Tibial nerve (tissue), 4 donors: ENCODE data around the gene DHX40. TPM values are rescaled to one million over a fixed set of nuclear protein-coding genes. Genes with fewer than 3 reads are reported as not detected.
"Not testable (repeated sequence)": the region's sequence is repeated elsewhere in the genome, so short reads cannot be mapped to it uniquely, and the experiment has no call there.

Experiments
- DNase-seq, 2 donors: peaks; one replicate each; pipeline ENCODE4 v3.0.0-alpha.2; 2019; ENCODE audit warnings: low spot score in 2 of 2
- H3K27ac ChIP-seq, 4 donors: fragments of 200-600 bp; sonication (generic) in 3 of 4; one replicate each; pipeline ENCODE4 v1.5.1; 2017 to 2019; ENCODE audit warnings: mild to moderate bottlenecking in 1 of 4
- H3K27me3 ChIP-seq, 2 donors: fragments of 200-600 bp; sonication (generic) in 1 of 2; one replicate each; pipeline versions ENCODE4 v1.5.1 to v1.6.0; 2017 to 2019
- H3K36me3 ChIP-seq, 3 donors: fragments of 200-600 bp; sonication (generic); one replicate each; pipeline ENCODE4 v1.5.1; 2018 to 2019
- H3K4me1 ChIP-seq, 4 donors: fragments of 200-600 bp; sonication (generic) in 3 of 4; one replicate each; pipeline ENCODE4 v1.5.1; 2017 to 2019
- H3K4me3 ChIP-seq, 4 donors: fragments of 200-600 bp; sonication (generic) in 3 of 4; one replicate each; pipeline ENCODE4 v1.5.1; 2017 to 2019; ENCODE audit warnings: mild to moderate bottlenecking in 1 of 4, moderate library complexity in 1 of 4
- H3K9me3 ChIP-seq, 4 donors: fragments of 200-600 bp; sonication (generic) in 3 of 4; one replicate each; pipeline ENCODE4 v1.5.1; 2017 to 2019
- CTCF ChIP-seq, 5 experiments: fragments of 200-600 bp in 3 of 5; fragments of 450-650 bp in 2 of 5; sonication (generic) in 3 of 5; IDR thresholded peaks; one replicate each; pipeline ENCODE4 v1.5.1; 2016 to 2019; ENCODE audit warnings: antibody characterized with exemption in 5 of 5, mild to moderate bottlenecking in 3 of 5, moderate library complexity in 2 of 5
- EP300 ChIP-seq, 2 donors: sonication (generic); formaldehyde crosslinking; IDR thresholded peaks; one replicate each; pipeline ENCODE4 v1.6.1; 2017; ENCODE audit warnings: antibody characterized with exemption in 2 of 2, mild to moderate bottlenecking in 1 of 2
- POLR2A ChIP-seq, 2 donors: fragments of 450-650 bp; IDR thresholded peaks; one replicate each; pipeline ENCODE4 v1.6.1; 2017; ENCODE audit warnings: antibody characterized with exemption in 2 of 2, mild to moderate bottlenecking in 2 of 2, moderate library complexity in 2 of 2
- WGBS, 2 donors: methylation state at CpG; one replicate each; pipeline ENCODE4 v1.1.5; 2018; 5-methylcytosine and 5-hydroxymethylcytosine counted together
- small RNA-seq: library from RNA; depleted of rRNA; stranded (forward); fragments of <200 nt; gene quantifications from one replicate; pipeline ENCODE3, GENCODE V24; 2016
- total RNA-seq, 4 donors: library from RNA; depleted of rRNA; stranded (reverse); fragments of >200 nt; gene quantifications; one replicate each; pipeline ENCODE4 v1.1.0, GENCODE V29; 2016

DHX40 gene
- total RNA-seq, 4 donors from 2014 or later = 31.2 to 38.5 (median 33.5) TPM

GRCh38 chr17:59652119-59652518 is 86.7 kb downstream of the DHX40 start:
- H3K36me3 ChIP-seq = peaks cover 5 to 84% (median 14%) of the 10 kb centered on the region in 3 donors
- H3K4me1 ChIP-seq = no peaks in the 10 kb centered on the region
- no peak for TF ChIP-seq POLR2A (IDR thresholded peaks at IDR 0.05)
- TF ChIP-seq EP300 (IDR thresholded peaks at IDR 0.05) = no peak
- no peak for TF ChIP-seq CTCF (IDR thresholded peaks at IDR 0.05)
- H3K4me3 ChIP-seq = no peak overlapping the region
- 87 to 90% methylated on average over 2 of the region's 2 CpGs for WGBS, 2 donors
- no peaks in the 10 kb centered on the region for H3K27me3 ChIP-seq
- no peak for DNase-seq
- peaks cover 0 to 4% (median 1%) of the 10 kb centered on the region in 4 donors for H3K9me3 ChIP-seq
- no peak overlapping the region for H3K27ac ChIP-seq

- WGBS, 2 donors = 80 to 87% methylated on average over 7 of the region's 7 CpGs
- H3K4me3 ChIP-seq, H3K9me3 ChIP-seq, H3K27ac ChIP-seq, DNase-seq, H3K4me1 ChIP-seq, H3K27me3 ChIP-seq: not testable (repeated sequence)
- peaks cover 5 to 99% (median 23%) of the 10 kb centered on the region in 3 donors for H3K36me3 ChIP-seq
Measured at GRCh38 chr17:59656624-59657023, 91.2 kb downstream of the DHX40 start.

Small RNA genes lying within 50 kb of the gene (small RNA-seq; reads per million reads assigned to genes)
- gene RNU4-13P = not detected

Other genes starting within 250 kb of the DHX40 start
- gene YPEL2, start 234.0 kb upstream of the DHX40 start, total RNA-seq = 10 to 100 TPM; 33.6 to 59.9 (median 48.7) TPM
- gene CLTC, start 54.3 kb downstream of the DHX40 start, total RNA-seq = 100 to 1,000 TPM; 188 to 245 (median 209) TPM
- 10 to 100 TPM; 12.9 to 35.3 (median 27.4) TPM for gene PTRH2, start 141.8 kb downstream of the DHX40 start, total RNA-seq
- gene VMP1, start 142.0 kb downstream of the DHX40 start, total RNA-seq = 100 to 1,000 TPM; 113 to 427 (median 203) TPM